ENCODE data around the gene CHAF1B. TPM values are rescaled to one million over a fixed set of nuclear protein-coding genes. Genes with fewer than 3 reads are reported as not detected.

The CHAF1B gene
- total RNA-seq, 2 experiments from 2014 or later: 9.9 to 24.0 TPM

DNA sequence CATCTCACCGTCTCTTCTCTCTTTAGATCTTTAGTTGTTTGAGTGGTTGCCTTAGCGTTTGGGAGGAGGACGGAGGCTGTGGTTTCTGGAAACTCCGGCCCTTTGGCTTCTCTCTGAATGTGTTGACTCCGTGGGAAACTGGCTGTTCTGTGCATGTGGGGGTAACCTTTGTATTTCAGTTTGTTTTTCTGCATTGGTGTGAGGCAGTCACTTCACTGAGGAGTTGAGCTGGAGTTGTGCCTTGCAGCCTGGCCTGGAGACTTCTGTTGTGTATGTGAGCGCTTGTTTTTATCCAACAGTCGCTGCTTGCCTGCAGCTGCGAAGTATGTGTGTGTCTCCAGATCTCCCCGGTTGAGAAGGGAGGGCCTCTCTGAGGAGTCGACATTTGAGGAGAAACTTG, 61.1 kb downstream of the CHAF1B start:
- ChIA-PET CTCF (ENCODE audit: unreplicated experiment) (no interaction called here), POLR2A (no interaction called here)
- Histone ChIP-seq H3K4me1 (ENCODE audit: insufficient read depth, low read length, poor library complexity, severe bottlenecking) (no peaks in the 10 kb centered on the region), H3K9me2 (ENCODE audit: insufficient read depth, low read length) (no peaks in the 10 kb centered on the region), H3K27ac (ENCODE audit: low read depth, low read length, poor library complexity, severe bottlenecking) (no peak overlapping the region), H3K9me3 (ENCODE audit: low read length) (no peaks in the 10 kb centered on the region), H2AFZ (ENCODE audit: low read length) (no peak overlapping the region), H3K4me3 (ENCODE audit: low read depth, low read length, poor library complexity, severe bottlenecking) (no peak overlapping the region), H3K79me2 (ENCODE audit: insufficient read depth, low read depth, low read length) (no peaks in the 10 kb centered on the region), H3K36me3 (ENCODE audit: insufficient read depth, low read length) (no peaks in the 10 kb centered on the region), H4K20me1 (ENCODE audit: insufficient read depth, low read length) (no peaks in the 10 kb centered on the region), H3K4me2 (ENCODE audit: low read length) (no peak overlapping the region)
- intact Hi-C loops (cut with micrococcal nuclease; ENCODE audit: unreplicated experiment): no loop called here
- DNase-seq (ENCODE audit: low spot score): no peak
- TF ChIP-seq, protein P1, sequence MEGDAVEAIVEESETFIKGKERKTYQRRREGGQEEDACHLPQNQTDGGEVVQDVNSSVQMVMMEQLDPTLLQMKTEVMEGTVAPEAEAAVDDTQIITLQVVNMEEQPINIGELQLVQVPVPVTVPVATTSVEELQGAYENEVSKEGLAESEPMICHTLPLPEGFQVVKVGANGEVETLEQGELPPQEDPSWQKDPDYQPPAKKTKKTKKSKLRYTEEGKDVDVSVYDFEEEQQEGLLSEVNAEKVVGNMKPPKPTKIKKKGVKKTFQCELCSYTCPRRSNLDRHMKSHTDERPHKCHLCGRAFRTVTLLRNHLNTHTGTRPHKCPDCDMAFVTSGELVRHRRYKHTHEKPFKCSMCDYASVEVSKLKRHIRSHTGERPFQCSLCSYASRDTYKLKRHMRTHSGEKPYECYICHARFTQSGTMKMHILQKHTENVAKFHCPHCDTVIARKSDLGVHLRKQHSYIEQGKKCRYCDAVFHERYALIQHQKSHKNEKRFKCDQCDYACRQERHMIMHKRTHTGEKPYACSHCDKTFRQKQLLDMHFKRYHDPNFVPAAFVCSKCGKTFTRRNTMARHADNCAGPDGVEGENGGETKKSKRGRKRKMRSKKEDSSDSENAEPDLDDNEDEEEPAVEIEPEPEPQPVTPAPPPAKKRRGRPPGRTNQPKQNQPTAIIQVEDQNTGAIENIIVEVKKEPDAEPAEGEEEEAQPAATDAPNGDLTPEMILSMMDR (conservative IDR thresholded peaks at IDR 0.05; ENCODE audit: low read length): no peak
- TF ChIP-seq EZH2phosphoT487 (IDR thresholded peaks at IDR 0.05; ENCODE audit: borderline replicate concordance, low read depth, low read length): no peak
- BruUV-seq (replicated peaks): no TSS peak

- intact Hi-C loops (cut with micrococcal nuclease; ENCODE audit: unreplicated experiment): no loop called here
Observed at GRCh38 chr21:36450511-36450910, 65.3 kb downstream of the CHAF1B start.

DNA sequence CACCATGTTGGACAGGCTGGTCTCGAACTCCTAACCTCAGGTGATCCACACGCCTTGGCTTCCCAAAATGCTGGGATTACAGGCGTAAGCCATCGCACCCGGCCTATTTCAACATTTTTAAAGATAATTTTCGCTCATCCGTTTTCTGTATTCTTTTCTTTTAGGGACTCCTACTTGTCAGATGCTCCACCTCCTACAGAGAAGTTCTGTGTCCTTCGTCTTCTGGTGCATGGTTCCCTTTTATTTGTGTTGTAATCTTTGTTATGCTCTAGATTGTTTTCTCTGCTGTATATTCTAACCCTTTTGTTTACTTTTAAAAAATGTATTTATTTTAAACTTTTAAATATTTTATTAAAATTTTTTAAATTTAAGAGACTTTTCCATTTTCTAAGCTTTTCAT, 66.3 kb downstream of the CHAF1B start:
- no peak overlapping the region for H3K4me3 ChIP-seq (ENCODE audit: low read depth, low read length, poor library complexity, severe bottlenecking)
- intact Hi-C loops (cut with micrococcal nuclease; ENCODE audit: unreplicated experiment): no loop called here
- H3K27ac ChIP-seq (ENCODE audit: low read depth, low read length, poor library complexity, severe bottlenecking): no peak overlapping the region
- CTCF ChIA-PET (ENCODE audit: unreplicated experiment): no interaction called here
- BruUV-seq (replicated peaks): no TSS peak
- H2AFZ ChIP-seq (ENCODE audit: low read length): no peak overlapping the region
- H4K20me1 ChIP-seq (ENCODE audit: insufficient read depth, low read length): no peaks in the 10 kb centered on the region
- no peaks in the 10 kb centered on the region for H3K9me2 ChIP-seq (ENCODE audit: insufficient read depth, low read length)
- POLR2A ChIA-PET: interaction anchor here (0.6 kb wide), 2 partner anchors 257 to 1084 kb away, joined by 3 to 6 read pairs; no protein-coding TSS in a partner anchor
- H3K4me1 ChIP-seq (ENCODE audit: insufficient read depth, low read length, poor library complexity, severe bottlenecking): no peaks in the 10 kb centered on the region
- TF ChIP-seq EZH2phosphoT487 (IDR thresholded peaks at IDR 0.05; ENCODE audit: borderline replicate concordance, low read depth, low read length): no peak
- TF ChIP-seq, protein P1 (conservative IDR thresholded peaks at IDR 0.05; ENCODE audit: low read length): no peak
- no peak for DNase-seq (ENCODE audit: low spot score)
- no peak overlapping the region for H3K4me2 ChIP-seq (ENCODE audit: low read length)
- H3K9me3 ChIP-seq (ENCODE audit: low read length): no peaks in the 10 kb centered on the region
- no peaks in the 10 kb centered on the region for H3K79me2 ChIP-seq (ENCODE audit: insufficient read depth, low read depth, low read length)
- H3K36me3 ChIP-seq (ENCODE audit: insufficient read depth, low read length): no peaks in the 10 kb centered on the region

More at GRCh38 chr21:36450511-36450910, 65.3 kb downstream of the CHAF1B start:
- Histone ChIP-seq H2AFZ (ENCODE audit: low read length) (no peak overlapping the region), H3K27ac (ENCODE audit: low read depth, low read length, poor library complexity, severe bottlenecking) (no peak overlapping the region), H3K4me2 (ENCODE audit: low read length) (no peak overlapping the region), H3K4me3 (ENCODE audit: low read depth, low read length, poor library complexity, severe bottlenecking) (no peak overlapping the region), H3K9me3 (ENCODE audit: low read length) (no peaks in the 10 kb centered on the region), H3K36me3 (ENCODE audit: insufficient read depth, low read length) (no peaks in the 10 kb centered on the region), H4K20me1 (ENCODE audit: insufficient read depth, low read length) (no peaks in the 10 kb centered on the region), H3K4me1 (ENCODE audit: insufficient read depth, low read length, poor library complexity, severe bottlenecking) (no peaks in the 10 kb centered on the region), H3K9me2 (ENCODE audit: insufficient read depth, low read length) (no peaks in the 10 kb centered on the region), H3K79me2 (ENCODE audit: insufficient read depth, low read depth, low read length) (no peaks in the 10 kb centered on the region)
- DNase-seq (ENCODE audit: low spot score): no peak
- no TSS peak for BruUV-seq (replicated peaks)
- ChIA-PET CTCF (ENCODE audit: unreplicated experiment) (no interaction called here), POLR2A (no interaction called here)
- TF ChIP-seq EZH2phosphoT487 (IDR thresholded peaks at IDR 0.05; ENCODE audit: borderline replicate concordance, low read depth, low read length): no peak
- TF ChIP-seq, protein P1 (conservative IDR thresholded peaks at IDR 0.05; ENCODE audit: low read length): no peak
